H9 (cell line): ENCODE data around the gene TNP2. TPM values are rescaled to one million over a fixed set of nuclear protein-coding genes. Genes with fewer than 3 reads are reported as not detected.

Source experiments
- DNase-seq: peaks from one replicate; pipeline ENCODE4 v3.0.0-alpha.2; 2017
- H2AFZ ChIP-seq: one replicate; pipeline ENCODE4 v1.6.1; 2013; ENCODE audit warnings: mild to moderate bottlenecking, low read length, control low read depth, moderate library complexity
- H2AK5ac ChIP-seq: 2 replicates; pipeline ENCODE4 v1.6.1; 2013; ENCODE audit warnings: low read length, control low read depth, mixed read lengths; ENCODE audit not compliant: insufficient read length
- H2BK120ac ChIP-seq: one replicate; pipeline ENCODE4 v1.6.1; 2013; ENCODE audit warnings: low read depth, mild to moderate bottlenecking, low read length, control low read depth, inconsistent platforms; ENCODE audit not compliant: poor library complexity, severe bottlenecking
- H2BK12ac ChIP-seq: 2 replicates; pipeline ENCODE4 v1.6.1; 2013; ENCODE audit warnings: low read length, control low read depth, mixed read lengths, low read depth; ENCODE audit not compliant: insufficient read length
- H2BK15ac ChIP-seq: 2 replicates; pipeline ENCODE4 v1.6.1; 2013; ENCODE audit warnings: low read depth, low read length, control low read depth
- H2BK20ac ChIP-seq: one replicate; pipeline ENCODE4 v1.6.1; 2013; ENCODE audit warnings: low read depth, mild to moderate bottlenecking, low read length, control low read depth, inconsistent platforms; ENCODE audit not compliant: poor library complexity, severe bottlenecking
- H2BK5ac ChIP-seq: 2 replicates; pipeline ENCODE4 v1.6.1; 2013; ENCODE audit warnings: low read length, control low read depth, mixed read lengths; ENCODE audit not compliant: insufficient read length
- H3K14ac ChIP-seq: 2 replicates; pipeline ENCODE4 v1.6.1; 2013; ENCODE audit warnings: low read length, control low read depth; ENCODE audit not compliant: insufficient read depth
- H3K18ac ChIP-seq: 2 replicates; pipeline ENCODE4 v1.6.1; 2013; ENCODE audit warnings: low read depth, mild to moderate bottlenecking, mixed read lengths, low read length, control low read depth; ENCODE audit not compliant: insufficient read length
- H3K23ac ChIP-seq: 2 replicates; pipeline ENCODE4 v1.6.1; 2013; ENCODE audit warnings: low read length, control low read depth, mixed read lengths, low read depth; ENCODE audit not compliant: insufficient read length
- H3K23me2 ChIP-seq: 2 replicates; pipeline ENCODE4 v1.6.1; 2013; ENCODE audit warnings: low read depth, mild to moderate bottlenecking, mixed read lengths, low read length, control low read depth; ENCODE audit not compliant: insufficient read length, poor library complexity, severe bottlenecking
- H3K27ac ChIP-seq: 2 replicates; pipeline ENCODE4 v1.5.1; 2013; ENCODE audit warnings: low read length, control low read depth, mixed read lengths, low read depth; ENCODE audit not compliant: insufficient read length
- H3K27me3 ChIP-seq: 2 replicates; pipeline ENCODE4 v1.6.1; 2013; ENCODE audit warnings: low read length, control low read depth, inconsistent platforms; ENCODE audit not compliant: insufficient read depth
- H3K4ac ChIP-seq: 2 replicates; pipeline ENCODE4 v1.6.1; 2013; ENCODE audit warnings: low read depth, mild to moderate bottlenecking, control low read depth, inconsistent platforms, low read length, moderate library complexity
- H3K4me1 ChIP-seq: 2 replicates; pipeline ENCODE4 v1.6.1; 2013; ENCODE audit warnings: low read length, control low read depth, inconsistent platforms; ENCODE audit not compliant: insufficient read depth
- H3K4me2 ChIP-seq: 2 replicates; pipeline ENCODE4 v1.6.1; 2013; ENCODE audit warnings: low read length, control low read depth, mixed read lengths; ENCODE audit not compliant: insufficient read length, insufficient read depth
- H3K56ac ChIP-seq: 2 replicates; pipeline ENCODE4 v1.6.1; 2013; ENCODE audit warnings: low read depth, mild to moderate bottlenecking, mixed read lengths, low read length, control low read depth; ENCODE audit not compliant: insufficient read length
- H3K79me1 ChIP-seq: 2 replicates; pipeline ENCODE4 v1.6.1; 2013; ENCODE audit warnings: low read depth, mild to moderate bottlenecking, moderate library complexity, low read length, control low read depth, inconsistent platforms; ENCODE audit not compliant: insufficient read depth, poor library complexity, severe bottlenecking
- H3K79me2 ChIP-seq: 2 replicates; pipeline ENCODE4 v1.6.1; 2013; ENCODE audit warnings: low read length, control low read depth, inconsistent platforms; ENCODE audit not compliant: insufficient read depth
- H3K9ac ChIP-seq: 2 replicates; pipeline ENCODE4 v1.6.1; 2013; ENCODE audit warnings: low read length, control low read depth, mixed read lengths; ENCODE audit not compliant: insufficient read length; ENCODE audit errors: extremely low read depth
- H3K9me3 ChIP-seq: one replicate; pipeline ENCODE4 v1.6.1; 2013; ENCODE audit warnings: low read depth, low read length, inconsistent platforms; ENCODE audit not compliant: control insufficient read depth
- H3T11ph ChIP-seq: one replicate; pipeline ENCODE4 v1.6.1; 2013; ENCODE audit warnings: mild to moderate bottlenecking, low read length, control low read depth, inconsistent platforms
- H4K20me1 ChIP-seq: one replicate; pipeline ENCODE4 v1.6.1; 2013; ENCODE audit not compliant: control insufficient read depth, insufficient read length, insufficient read depth
- H4K5ac ChIP-seq: 2 replicates; pipeline ENCODE4 v1.6.1; 2013; ENCODE audit warnings: low read depth, mild to moderate bottlenecking, mixed read lengths, low read length, control low read depth; ENCODE audit not compliant: insufficient read length
- H4K8ac ChIP-seq: replicated peaks from 2 replicates; pipeline ENCODE4 v1.6.1; 2013; ENCODE audit warnings: low read length, control low read depth, mixed read lengths, low read depth; ENCODE audit not compliant: insufficient read length
- H4K91ac ChIP-seq: 2 replicates; pipeline ENCODE4 v1.6.1; 2013; ENCODE audit warnings: low read depth, mild to moderate bottlenecking, moderate library complexity, mixed read lengths, low read length, control low read depth; ENCODE audit not compliant: insufficient read length
- H3K27ac Mint-ChIP-seq, 3 experiments: 2 replicates in 2 of 3; 3 replicates in 1 of 3; pipeline ENCODE4 v1.8.0; 2020 to 2021; ENCODE audit warnings: mixed read lengths in 3 of 3, mild to moderate bottlenecking in 1 of 3, moderate library complexity in 1 of 3
- H3K27me3 Mint-ChIP-seq: 2 replicates; pipeline ENCODE4 v1.8.0; 2021; ENCODE audit warnings: low read depth, mild to moderate bottlenecking, moderate library complexity, mixed read lengths
- H3K36me3 Mint-ChIP-seq, 3 experiments: 2 replicates in 2 of 3; 3 replicates in 1 of 3; pipeline ENCODE4 v1.8.0; 2020 to 2021; ENCODE audit warnings: low read depth in 3 of 3, mixed read lengths in 3 of 3; ENCODE audit not compliant: insufficient read depth in 1 of 3
- H3K4me1 Mint-ChIP-seq, 2 experiments: 2 replicates each; pipeline ENCODE4 v1.8.0; 2020; ENCODE audit warnings: mixed read lengths in 2 of 2
- H3K4me3 Mint-ChIP-seq, 2 experiments: 2 replicates in 1 of 2; 3 replicates in 1 of 2; pipeline ENCODE4 v1.8.0; 2020 to 2021; ENCODE audit warnings: mild to moderate bottlenecking in 2 of 2, mixed read lengths in 2 of 2, moderate library complexity in 1 of 2
- H3K9me3 Mint-ChIP-seq, 2 experiments: 2 replicates in 1 of 2; 3 replicates in 1 of 2; pipeline ENCODE4 v1.8.0; 2020; ENCODE audit warnings: mild to moderate bottlenecking in 2 of 2, mixed read lengths in 2 of 2, moderate library complexity in 1 of 2
- WGBS: extraction: QIAGEN DNeasy Blood & Tissue Kit; methylation state at CpG from one replicate; pipeline ENCODE4 v1.1.7; 2013; ENCODE audit warnings: missing lambda C conversion rate, low lambda C conversion rate, mixed read lengths; ENCODE audit not compliant: insufficient read length; ENCODE audit errors: extremely low coverage; 5-methylcytosine and 5-hydroxymethylcytosine counted together
- total RNA-seq: library from RNA; stranded (reverse); gene quantifications from 2 replicates; pipeline ENCODE4 v1.2.1, GENCODE V29; 2021
- TF ChIP-seq, protein P1 (sequence below): fragments of 200-600 bp; sonication (generic); conservative IDR thresholded peaks from 3 replicates; pipeline ENCODE4 v1.8.0; 2021; ENCODE audit warnings: antibody characterized with exemption, mild to moderate bottlenecking

Gene TNP2
- total RNA-seq, 1 experiment from 2014 or later, result not detected

DNA sequence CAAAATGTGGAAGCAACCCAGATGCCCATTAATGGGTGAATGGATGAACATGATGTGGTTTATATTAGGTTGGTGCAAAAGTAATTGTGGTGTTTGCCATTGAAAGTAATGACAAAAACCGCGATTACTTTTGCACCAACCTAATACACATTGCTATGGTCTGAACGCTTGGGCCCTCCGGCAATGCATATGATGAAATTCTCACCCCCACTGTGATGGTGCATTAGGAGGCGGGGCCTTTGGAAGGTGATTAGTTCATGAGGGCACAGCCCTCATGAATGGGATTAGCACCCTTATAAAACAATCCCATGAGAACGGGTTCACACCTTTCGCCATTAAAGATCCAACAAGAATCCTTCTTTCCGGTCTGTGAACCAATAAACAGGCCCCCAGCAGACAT lies 37.3 kb upstream of the TNP2 start:
- H3K27ac ChIP-seq, result no peak overlapping the region
- Mint-ChIP-seq H3K4me3 (no peak overlapping the region), H3K27ac (no peak overlapping the region), H3K9me3 (no peaks in the 10 kb centered on the region; a peak in 1 of 5 replicates), H3K4me1 (peaks cover 10 to 13% of the 10 kb centered on the region in 2 experiments), H3K36me3 (peaks cover 0 to 1% (median 0%) of the 10 kb centered on the region in 3 experiments; a peak in 1 of 7 replicates), H3K27me3 (no peaks in the 10 kb centered on the region; the same call in 1 of the 2 replicates)
- H2AFZ ChIP-seq, result no peak overlapping the region
- no peaks in the 10 kb centered on the region for H3K4me1 ChIP-seq
- H3K23me2 ChIP-seq, result no peaks in the 10 kb centered on the region
- no peak overlapping the region for H4K91ac ChIP-seq
- no peak overlapping the region for H2BK12ac ChIP-seq
- H3K27me3 ChIP-seq, result no peaks in the 10 kb centered on the region
- H3K79me2 ChIP-seq, result 0 out of 2 replicates have a peak, but pooled peaks cover 2% of the 10 kb centered on the region
- H3K56ac ChIP-seq, result no peak overlapping the region
- H2BK5ac ChIP-seq, result no peak overlapping the region
- H4K20me1 ChIP-seq, result no peaks in the 10 kb centered on the region
- H2AK5ac ChIP-seq, result no peak overlapping the region
- TF ChIP-seq, protein P1, sequence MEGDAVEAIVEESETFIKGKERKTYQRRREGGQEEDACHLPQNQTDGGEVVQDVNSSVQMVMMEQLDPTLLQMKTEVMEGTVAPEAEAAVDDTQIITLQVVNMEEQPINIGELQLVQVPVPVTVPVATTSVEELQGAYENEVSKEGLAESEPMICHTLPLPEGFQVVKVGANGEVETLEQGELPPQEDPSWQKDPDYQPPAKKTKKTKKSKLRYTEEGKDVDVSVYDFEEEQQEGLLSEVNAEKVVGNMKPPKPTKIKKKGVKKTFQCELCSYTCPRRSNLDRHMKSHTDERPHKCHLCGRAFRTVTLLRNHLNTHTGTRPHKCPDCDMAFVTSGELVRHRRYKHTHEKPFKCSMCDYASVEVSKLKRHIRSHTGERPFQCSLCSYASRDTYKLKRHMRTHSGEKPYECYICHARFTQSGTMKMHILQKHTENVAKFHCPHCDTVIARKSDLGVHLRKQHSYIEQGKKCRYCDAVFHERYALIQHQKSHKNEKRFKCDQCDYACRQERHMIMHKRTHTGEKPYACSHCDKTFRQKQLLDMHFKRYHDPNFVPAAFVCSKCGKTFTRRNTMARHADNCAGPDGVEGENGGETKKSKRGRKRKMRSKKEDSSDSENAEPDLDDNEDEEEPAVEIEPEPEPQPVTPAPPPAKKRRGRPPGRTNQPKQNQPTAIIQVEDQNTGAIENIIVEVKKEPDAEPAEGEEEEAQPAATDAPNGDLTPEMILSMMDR, result no peak
- no peak overlapping the region for H3K9ac ChIP-seq
- H3K14ac ChIP-seq, result no peak overlapping the region
- DNase-seq, result no peak
- WGBS, result no CpG with 5 or more reads among the region's 8 CpGs
- no peak overlapping the region for H3K4ac ChIP-seq
- no peak overlapping the region for H3K4me2 ChIP-seq
- H3K79me1 ChIP-seq, result no peaks in the 10 kb centered on the region
- no peak overlapping the region for H3K18ac ChIP-seq
- no peak overlapping the region for H2BK120ac ChIP-seq
- no peak overlapping the region for H2BK15ac ChIP-seq
- no peak overlapping the region for H3T11ph ChIP-seq
- no peaks in the 10 kb centered on the region for H3K9me3 ChIP-seq
- no peak overlapping the region for H2BK20ac ChIP-seq
- H3K23ac ChIP-seq, result no peak overlapping the region
- H4K5ac ChIP-seq, result no peak overlapping the region
- H4K8ac ChIP-seq, result no peak overlapping the region
